Colonic mucosa (tissue), 4 donors: ENCODE measurements around the gene FDCSP. TPM values are rescaled to one million over a fixed set of nuclear protein-coding genes. Genes with fewer than 3 reads are reported as not detected.

Source experiments
- DNase-seq: peaks from one replicate; pipeline ENCODE4 v3.0.0-alpha.2; 2020
- H3K27ac ChIP-seq: fragments of 200-600 bp; one replicate; pipeline ENCODE4 v1.8.0; 2021
- H3K27me3 ChIP-seq: fragments of 200-600 bp; one replicate; pipeline ENCODE4 v1.8.0; 2021
- H3K36me3 ChIP-seq: fragments of 200-600 bp; one replicate; pipeline ENCODE4 v1.8.0; 2021
- H3K4me1 ChIP-seq: fragments of 200-600 bp; one replicate; pipeline ENCODE4 v1.8.0; 2021; ENCODE audit warnings: mild to moderate bottlenecking
- H3K4me3 ChIP-seq: fragments of 200-600 bp; one replicate; pipeline ENCODE4 v1.8.0; 2021
- H3K9ac ChIP-seq, 2 donors: one replicate each; pipeline ENCODE4 v1.7.0; 2013; ENCODE audit warnings: control low read depth in 2 of 2, low read depth in 2 of 2, low read length in 2 of 2
- H3K9me3 ChIP-seq: fragments of 200-600 bp; one replicate; pipeline ENCODE4 v1.8.0; 2021
- CTCF ChIP-seq: fragments of 200-600 bp; IDR thresholded peaks from one replicate; pipeline ENCODE4 v1.8.0; 2022; ENCODE audit warnings: antibody characterized with exemption, mild to moderate bottlenecking
- intact Hi-C: fragments of 100-400 bp; cut with DNase I; formaldehyde crosslinking; loops from one replicate; pipeline ENCODE4 v1.14.1; 2022
- total RNA-seq, 2 donors: library from RNA; stranded (reverse); fragmentation: NEBNext Ultra II Directional in 1 of 2; extraction: Animal tissue kit (Norgen Biotek cat#: 25700) in 1 of 2; gene quantifications; one replicate each; pipeline ENCODE4 v1.2.1, GENCODE V29; 2021
- donor health status: healthy.
- donor health status: DM: no; HTN: no; CAD: no.
- donor health status: DM: no; HTN: no; CAD: no.

Gene FDCSP
- total RNA-seq, 2 donors from 2014 or later = 0.49 TPM; not detected in 1

GRCh38 chr4:70243091-70243490, 17.2 kb downstream of the FDCSP start:
- TF ChIP-seq CTCF = no peak
- Histone ChIP-seq H3K27me3 (no peaks in the 10 kb centered on the region), H3K9me3 (no peaks in the 10 kb centered on the region), H3K4me1 (no peaks in the 10 kb centered on the region), H3K4me3 (no peak overlapping the region), H3K9ac (no peak overlapping the region), H3K27ac (no peak overlapping the region), H3K36me3 (no peaks in the 10 kb centered on the region)
- DNase-seq = no peak
- intact Hi-C loops = no loop called here

GRCh38 chr4:70251250-70251944, 25.5 kb downstream of the FDCSP start:
- Histone ChIP-seq H3K4me1 (no peaks in the 10 kb centered on the region), H3K9me3 (no peaks in the 10 kb centered on the region), H3K27me3 (no peaks in the 10 kb centered on the region), H3K27ac (no peak overlapping the region), H3K9ac (no peak overlapping the region), H3K36me3 (no peaks in the 10 kb centered on the region), H3K4me3 (no peak overlapping the region)
- intact Hi-C loops = no loop called here
- DNase-seq = no peak
- TF ChIP-seq CTCF = no peak

- no peaks in the 10 kb centered on the region for H3K4me1 ChIP-seq
- no peak overlapping the region for H3K9ac ChIP-seq
- no peak overlapping the region for H3K27ac ChIP-seq
- no peaks in the 10 kb centered on the region for H3K36me3 ChIP-seq
- no peak for DNase-seq
- intact Hi-C loops = no loop called here
- H3K9me3 ChIP-seq = no peaks in the 10 kb centered on the region
- no peak overlapping the region for H3K4me3 ChIP-seq
- no peaks in the 10 kb centered on the region for H3K27me3 ChIP-seq
- TF ChIP-seq CTCF = no peak
Measured at GRCh38 chr4:70251945-70252277, 26.0 kb downstream of the FDCSP start.

GRCh38 chr4:70269674-70270073, 43.8 kb downstream of the FDCSP start:
- Histone ChIP-seq H3K9ac (no peak overlapping the region), H3K4me1 (no peaks in the 10 kb centered on the region), H3K36me3 (no peaks in the 10 kb centered on the region), H3K27me3 (no peaks in the 10 kb centered on the region), H3K27ac (no peak overlapping the region), H3K4me3 (no peak overlapping the region), H3K9me3 (no peaks in the 10 kb centered on the region)
- no peak for DNase-seq
- no peak for TF ChIP-seq CTCF
- intact Hi-C loops = no loop called here

GRCh38 chr4:70277121-70277520, 51.2 kb downstream of the FDCSP start:
- Histone ChIP-seq H3K4me1 (no peaks in the 10 kb centered on the region), H3K9me3 (no peaks in the 10 kb centered on the region), H3K4me3 (no peak overlapping the region), H3K36me3 (no peaks in the 10 kb centered on the region), H3K27ac (no peak overlapping the region), H3K27me3 (no peaks in the 10 kb centered on the region), H3K9ac (no peak overlapping the region)
- TF ChIP-seq CTCF = no peak
- DNase-seq = no peak
- intact Hi-C loops = no loop called here
